ENCODE results near the gene BUD31. TPM values are rescaled to one million over a fixed set of nuclear protein-coding genes. Genes with fewer than 3 reads are reported as not detected.

Gene BUD31
- total RNA-seq, 1 experiment from 2014 or later: 104 TPM

DNA sequence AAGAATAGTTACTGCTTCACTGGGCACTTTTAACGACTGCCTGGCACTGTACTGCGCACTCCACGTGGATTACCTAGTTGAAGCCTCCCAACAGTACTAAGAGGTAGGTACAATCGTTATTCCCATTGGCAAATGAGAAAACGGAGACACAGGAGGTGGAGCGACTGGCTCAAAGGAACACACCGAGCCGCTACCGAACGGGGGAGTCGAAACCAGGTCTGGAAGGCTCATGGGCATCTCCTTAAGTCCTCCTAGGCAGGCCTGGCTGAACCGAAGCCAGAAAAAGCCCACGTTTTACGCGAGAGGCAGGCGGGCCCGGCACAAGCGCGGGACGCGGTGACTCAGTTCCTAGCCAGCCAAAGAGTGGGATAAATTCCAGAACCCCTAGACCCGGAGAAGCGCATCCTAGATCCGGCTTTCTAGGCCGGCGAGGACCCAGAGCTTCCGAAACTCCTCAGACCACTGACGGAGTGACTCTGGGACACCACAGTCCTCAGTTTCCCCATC, 844 bp upstream of the BUD31 start:
- no CpG with 5 or more reads among the region's 28 CpGs for WGBS (ENCODE audit: extremely low coverage, insufficient read length, low lambda C conversion rate)
- H3K4me2 ChIP-seq (ENCODE audit: insufficient read depth, insufficient read length, low read length): peak overlapping the region; percentile 91
- no peaks in the 10 kb centered on the region for H3K27me3 ChIP-seq (ENCODE audit: insufficient read depth, low read length)
- H3K9me3 Mint-ChIP-seq: no peaks in the 10 kb centered on the region
- peaks cover 12% of the 10 kb centered on the region for H3K79me1 ChIP-seq (ENCODE audit: insufficient read depth, low read depth, low read length, poor library complexity, severe bottlenecking)
- no peak overlapping the region for H2BK120ac ChIP-seq (ENCODE audit: low read depth, low read length, poor library complexity, severe bottlenecking)
- peaks cover 16% of the 10 kb centered on the region for H3K23me2 ChIP-seq (ENCODE audit: insufficient read length, low read depth, low read length, poor library complexity, severe bottlenecking)
- H3K4me1 Mint-ChIP-seq: peaks cover 19 to 23% of the 10 kb centered on the region in 2 experiments
- no peaks in the 10 kb centered on the region for H3K4me1 ChIP-seq (ENCODE audit: insufficient read depth, low read length)
- H3K56ac ChIP-seq (ENCODE audit: insufficient read length, low read depth, low read length): no peak overlapping the region
- no peaks in the 10 kb centered on the region for H3K27me3 Mint-ChIP-seq (ENCODE audit: low read depth)
- no peak overlapping the region for H4K8ac ChIP-seq (replicated peaks; ENCODE audit: insufficient read length, low read depth, low read length)
- H2BK5ac ChIP-seq (ENCODE audit: insufficient read length, low read length): no peak overlapping the region
- no peak overlapping the region for H2BK12ac ChIP-seq (ENCODE audit: insufficient read length, low read depth, low read length)
- no peak overlapping the region for H2BK20ac ChIP-seq (ENCODE audit: low read depth, low read length, poor library complexity, severe bottlenecking)
- no peak overlapping the region for H3K27ac ChIP-seq (ENCODE audit: insufficient read length, low read depth, low read length)
- H3K18ac ChIP-seq (ENCODE audit: insufficient read length, low read depth, low read length): peak overlapping the region; percentile 54
- peaks cover 33 to 60% (median 52%) of the 10 kb centered on the region in 3 experiments for H3K36me3 Mint-ChIP-seq (ENCODE audit: insufficient read depth in 1 of 3, low read depth in 3 of 3)
- no peaks in the 10 kb centered on the region for H4K20me1 ChIP-seq (ENCODE audit: control insufficient read depth, insufficient read depth, insufficient read length)
- peak overlapping the region; percentile 94 for H3K9ac ChIP-seq (ENCODE audit: extremely low read depth, insufficient read length, low read length)
- H3K9me3 ChIP-seq (ENCODE audit: control insufficient read depth, low read depth, low read length): no peaks in the 10 kb centered on the region
- H4K91ac ChIP-seq (ENCODE audit: insufficient read length, low read depth, low read length): no peak overlapping the region
- peak overlapping the region; percentile 95 to 96 for H3K4me3 Mint-ChIP-seq
- H4K5ac ChIP-seq (ENCODE audit: insufficient read length, low read depth, low read length): peak overlapping the region; percentile 23
- no peak for DNase-seq
- H3K14ac ChIP-seq (ENCODE audit: insufficient read depth, low read length): peak overlapping the region; percentile 82
- no peak overlapping the region; the same call in 1 of the 2 replicates for H3K4ac ChIP-seq (ENCODE audit: low read depth, low read length)
- no peak overlapping the region for H3T11ph ChIP-seq (ENCODE audit: low read length)
- no peak overlapping the region for H2AFZ ChIP-seq (ENCODE audit: low read length)
- TF ChIP-seq, protein P1, sequence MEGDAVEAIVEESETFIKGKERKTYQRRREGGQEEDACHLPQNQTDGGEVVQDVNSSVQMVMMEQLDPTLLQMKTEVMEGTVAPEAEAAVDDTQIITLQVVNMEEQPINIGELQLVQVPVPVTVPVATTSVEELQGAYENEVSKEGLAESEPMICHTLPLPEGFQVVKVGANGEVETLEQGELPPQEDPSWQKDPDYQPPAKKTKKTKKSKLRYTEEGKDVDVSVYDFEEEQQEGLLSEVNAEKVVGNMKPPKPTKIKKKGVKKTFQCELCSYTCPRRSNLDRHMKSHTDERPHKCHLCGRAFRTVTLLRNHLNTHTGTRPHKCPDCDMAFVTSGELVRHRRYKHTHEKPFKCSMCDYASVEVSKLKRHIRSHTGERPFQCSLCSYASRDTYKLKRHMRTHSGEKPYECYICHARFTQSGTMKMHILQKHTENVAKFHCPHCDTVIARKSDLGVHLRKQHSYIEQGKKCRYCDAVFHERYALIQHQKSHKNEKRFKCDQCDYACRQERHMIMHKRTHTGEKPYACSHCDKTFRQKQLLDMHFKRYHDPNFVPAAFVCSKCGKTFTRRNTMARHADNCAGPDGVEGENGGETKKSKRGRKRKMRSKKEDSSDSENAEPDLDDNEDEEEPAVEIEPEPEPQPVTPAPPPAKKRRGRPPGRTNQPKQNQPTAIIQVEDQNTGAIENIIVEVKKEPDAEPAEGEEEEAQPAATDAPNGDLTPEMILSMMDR (conservative IDR thresholded peaks at IDR 0.05): no peak
- H3K23ac ChIP-seq (ENCODE audit: insufficient read length, low read depth, low read length): no peak overlapping the region
- H3K79me2 ChIP-seq (ENCODE audit: insufficient read depth, low read length): peaks cover 36% of the 10 kb centered on the region
- H2AK5ac ChIP-seq (ENCODE audit: insufficient read length, low read length): no peak overlapping the region
- H2BK15ac ChIP-seq (ENCODE audit: low read depth, low read length): no peak overlapping the region
- peak overlapping the region; percentile 84 to 99 (median 98) for H3K27ac Mint-ChIP-seq

Data from H9 (cell line).